GM12801 (cell line): ENCODE results near the gene CSTPP1.

ENCODE experiments used
- CTCF ChIP-seq: IDR thresholded peaks from one replicate; pipeline ENCODE4 v1.5.1; 2011; ENCODE audit warnings: control low read depth; ENCODE audit not compliant: insufficient read length; ENCODE audit errors: extremely low read depth

Gene CSTPP1

DNA sequence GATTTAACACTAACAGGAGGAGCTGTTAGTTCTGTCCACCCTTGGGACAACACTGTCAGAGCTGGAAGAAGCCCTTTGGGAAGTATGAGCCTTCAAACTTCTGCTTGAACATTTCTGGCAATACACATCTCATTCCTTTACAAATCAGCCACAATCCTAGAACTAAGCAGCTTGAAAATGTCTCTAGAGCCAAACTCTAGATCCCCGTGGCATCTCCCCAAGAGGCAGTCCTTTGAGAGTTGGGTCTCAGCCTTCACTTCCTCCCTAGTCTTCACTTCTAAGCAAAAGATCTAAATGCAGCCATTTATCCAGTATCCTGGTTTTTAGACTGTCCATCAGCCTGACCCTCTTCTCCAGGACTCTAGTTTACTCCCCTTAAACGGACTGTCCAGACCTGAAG, 213.2 kb downstream of the CSTPP1 start:
- TF ChIP-seq CTCF = no peak

GRCh38 chr11:47152126-47152952, 215.8 kb downstream of the CSTPP1 start:
- TF ChIP-seq CTCF = no peak

GRCh38 chr11:47152953-47153950, 216.7 kb downstream of the CSTPP1 start:
- peak; percentile 90 for TF ChIP-seq CTCF

- TF ChIP-seq CTCF = no peak
Measured at GRCh38 chr11:47154616-47155570, 218.3 kb downstream of the CSTPP1 start.

DNA sequence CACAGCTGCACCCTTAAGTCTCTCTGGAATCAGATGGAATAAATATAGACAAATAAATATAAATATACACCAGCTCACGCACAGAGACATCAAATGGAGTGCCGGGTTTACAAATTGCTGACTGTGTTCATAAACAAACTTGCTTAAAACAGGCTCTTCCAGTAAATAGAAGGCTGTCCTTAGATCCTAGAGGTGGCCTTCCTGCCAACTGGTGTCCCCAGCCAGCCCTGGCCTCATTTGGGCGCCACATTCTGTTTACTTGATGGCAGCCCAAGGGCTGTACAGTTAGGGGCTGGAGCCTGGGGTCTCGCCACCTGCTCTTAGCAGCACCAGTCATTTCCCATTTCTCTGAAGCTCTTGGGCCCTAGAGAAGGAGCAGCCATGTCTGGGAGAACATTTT, 219.3 kb downstream of the CSTPP1 start:
- TF ChIP-seq CTCF = no peak

DNA sequence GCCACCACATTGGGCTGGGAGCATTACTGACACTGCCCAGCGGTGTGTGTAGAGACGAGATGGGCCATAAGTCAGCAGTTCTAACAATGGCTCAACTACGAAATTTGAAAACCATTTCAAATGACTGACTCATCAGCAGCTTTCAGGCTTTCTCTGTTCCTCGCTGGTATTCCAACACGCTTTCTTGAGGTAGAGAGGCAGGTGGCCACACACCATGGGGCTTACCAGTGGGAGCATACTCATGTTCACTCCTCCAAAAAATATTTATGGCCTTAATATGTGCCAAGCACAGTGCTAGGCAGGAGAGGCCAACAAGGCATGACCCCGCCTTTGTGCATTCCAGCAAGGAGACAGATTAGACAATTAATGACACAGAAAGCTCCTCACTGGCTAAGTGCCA, 219.8 kb downstream of the CSTPP1 start:
- no peak for TF ChIP-seq CTCF
